ENCODE data around the gene DIP2C. TPM values are rescaled to one million over a fixed set of nuclear protein-coding genes. Genes with fewer than 3 reads are reported as not detected.

The DIP2C gene
- total RNA-seq, 1 experiment from 2014 or later, result 11.0 TPM

DNA sequence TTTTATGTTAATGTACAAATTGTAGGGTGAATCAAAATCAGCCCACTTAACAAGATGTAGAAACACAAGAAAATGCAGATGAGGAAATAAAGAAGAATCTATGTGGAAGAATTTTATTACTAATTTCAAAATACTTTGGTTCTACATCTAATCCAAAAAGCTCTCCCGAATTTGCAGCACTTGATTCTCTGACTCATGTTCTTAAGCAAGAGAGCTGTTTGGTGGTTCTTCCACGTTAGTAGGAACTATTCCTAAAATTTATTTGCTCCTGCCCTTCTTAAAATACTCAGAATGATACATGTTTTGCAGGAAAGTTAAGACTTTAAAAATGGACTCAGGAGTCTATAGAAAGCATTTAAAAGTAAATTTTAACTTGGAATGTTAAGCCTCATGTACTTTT, 462.5 kb downstream of the DIP2C start:
- DNase-seq (ENCODE audit: low spot score) (no peak), ATAC-seq (no peak)
- Mint-ChIP-seq H3K36me3 (no peaks in the 10 kb centered on the region), H3K4me1 (0 out of 2 replicates have a peak, but pooled peaks cover 2% of the 10 kb centered on the region), H3K27me3 (ENCODE audit: low read depth) (no peaks in the 10 kb centered on the region), H3K4me3 (no peak overlapping the region), H3K27ac (no peak overlapping the region), H3K9me3 (no peaks in the 10 kb centered on the region)
- POLR2A ChIA-PET, result no interaction called here
- TF ChIP-seq, protein P1, sequence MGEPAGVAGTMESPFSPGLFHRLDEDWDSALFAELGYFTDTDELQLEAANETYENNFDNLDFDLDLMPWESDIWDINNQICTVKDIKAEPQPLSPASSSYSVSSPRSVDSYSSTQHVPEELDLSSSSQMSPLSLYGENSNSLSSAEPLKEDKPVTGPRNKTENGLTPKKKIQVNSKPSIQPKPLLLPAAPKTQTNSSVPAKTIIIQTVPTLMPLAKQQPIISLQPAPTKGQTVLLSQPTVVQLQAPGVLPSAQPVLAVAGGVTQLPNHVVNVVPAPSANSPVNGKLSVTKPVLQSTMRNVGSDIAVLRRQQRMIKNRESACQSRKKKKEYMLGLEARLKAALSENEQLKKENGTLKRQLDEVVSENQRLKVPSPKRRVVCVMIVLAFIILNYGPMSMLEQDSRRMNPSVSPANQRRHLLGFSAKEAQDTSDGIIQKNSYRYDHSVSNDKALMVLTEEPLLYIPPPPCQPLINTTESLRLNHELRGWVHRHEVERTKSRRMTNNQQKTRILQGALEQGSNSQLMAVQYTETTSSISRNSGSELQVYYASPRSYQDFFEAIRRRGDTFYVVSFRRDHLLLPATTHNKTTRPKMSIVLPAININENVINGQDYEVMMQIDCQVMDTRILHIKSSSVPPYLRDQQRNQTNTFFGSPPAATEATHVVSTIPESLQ (CRISPR knock-in tag; IDR thresholded peaks at IDR 0.05), result no peak
- TF ChIP-seq, protein P2, sequence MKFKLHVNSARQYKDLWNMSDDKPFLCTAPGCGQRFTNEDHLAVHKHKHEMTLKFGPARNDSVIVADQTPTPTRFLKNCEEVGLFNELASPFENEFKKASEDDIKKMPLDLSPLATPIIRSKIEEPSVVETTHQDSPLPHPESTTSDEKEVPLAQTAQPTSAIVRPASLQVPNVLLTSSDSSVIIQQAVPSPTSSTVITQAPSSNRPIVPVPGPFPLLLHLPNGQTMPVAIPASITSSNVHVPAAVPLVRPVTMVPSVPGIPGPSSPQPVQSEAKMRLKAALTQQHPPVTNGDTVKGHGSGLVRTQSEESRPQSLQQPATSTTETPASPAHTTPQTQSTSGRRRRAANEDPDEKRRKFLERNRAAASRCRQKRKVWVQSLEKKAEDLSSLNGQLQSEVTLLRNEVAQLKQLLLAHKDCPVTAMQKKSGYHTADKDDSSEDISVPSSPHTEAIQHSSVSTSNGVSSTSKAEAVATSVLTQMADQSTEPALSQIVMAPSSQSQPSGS (CRISPR knock-in tag; IDR thresholded peaks at IDR 0.05; ENCODE audit: borderline replicate concordance, low read depth), result no peak
- TF ChIP-seq, protein P3, sequence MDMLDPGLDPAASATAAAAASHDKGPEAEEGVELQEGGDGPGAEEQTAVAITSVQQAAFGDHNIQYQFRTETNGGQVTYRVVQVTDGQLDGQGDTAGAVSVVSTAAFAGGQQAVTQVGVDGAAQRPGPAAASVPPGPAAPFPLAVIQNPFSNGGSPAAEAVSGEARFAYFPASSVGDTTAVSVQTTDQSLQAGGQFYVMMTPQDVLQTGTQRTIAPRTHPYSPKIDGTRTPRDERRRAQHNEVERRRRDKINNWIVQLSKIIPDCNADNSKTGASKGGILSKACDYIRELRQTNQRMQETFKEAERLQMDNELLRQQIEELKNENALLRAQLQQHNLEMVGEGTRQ (CRISPR knock-in tag; IDR thresholded peaks at IDR 0.05), result no peak
- TF ChIP-seq MYBL2 (CRISPR knock-in tag; IDR thresholded peaks at IDR 0.05), result no peak
- TF ChIP-seq, protein P4, sequence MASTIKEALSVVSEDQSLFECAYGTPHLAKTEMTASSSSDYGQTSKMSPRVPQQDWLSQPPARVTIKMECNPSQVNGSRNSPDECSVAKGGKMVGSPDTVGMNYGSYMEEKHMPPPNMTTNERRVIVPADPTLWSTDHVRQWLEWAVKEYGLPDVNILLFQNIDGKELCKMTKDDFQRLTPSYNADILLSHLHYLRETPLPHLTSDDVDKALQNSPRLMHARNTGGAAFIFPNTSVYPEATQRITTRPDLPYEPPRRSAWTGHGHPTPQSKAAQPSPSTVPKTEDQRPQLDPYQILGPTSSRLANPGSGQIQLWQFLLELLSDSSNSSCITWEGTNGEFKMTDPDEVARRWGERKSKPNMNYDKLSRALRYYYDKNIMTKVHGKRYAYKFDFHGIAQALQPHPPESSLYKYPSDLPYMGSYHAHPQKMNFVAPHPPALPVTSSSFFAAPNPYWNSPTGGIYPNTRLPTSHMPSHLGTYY (CRISPR knock-in tag; IDR thresholded peaks at IDR 0.05), result no peak
- TF ChIP-seq, protein P5, sequence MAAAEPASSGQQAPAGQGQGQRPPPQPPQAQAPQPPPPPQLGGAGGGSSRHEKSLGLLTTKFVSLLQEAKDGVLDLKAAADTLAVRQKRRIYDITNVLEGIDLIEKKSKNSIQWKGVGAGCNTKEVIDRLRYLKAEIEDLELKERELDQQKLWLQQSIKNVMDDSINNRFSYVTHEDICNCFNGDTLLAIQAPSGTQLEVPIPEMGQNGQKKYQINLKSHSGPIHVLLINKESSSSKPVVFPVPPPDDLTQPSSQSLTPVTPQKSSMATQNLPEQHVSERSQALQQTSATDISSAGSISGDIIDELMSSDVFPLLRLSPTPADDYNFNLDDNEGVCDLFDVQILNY (CRISPR knock-in tag; IDR thresholded peaks at IDR 0.05), result no peak
- no peak for TF ChIP-seq ZNF423 (CRISPR knock-in tag; IDR thresholded peaks at IDR 0.05)
- CTCF ChIA-PET, result no interaction called here

DNA sequence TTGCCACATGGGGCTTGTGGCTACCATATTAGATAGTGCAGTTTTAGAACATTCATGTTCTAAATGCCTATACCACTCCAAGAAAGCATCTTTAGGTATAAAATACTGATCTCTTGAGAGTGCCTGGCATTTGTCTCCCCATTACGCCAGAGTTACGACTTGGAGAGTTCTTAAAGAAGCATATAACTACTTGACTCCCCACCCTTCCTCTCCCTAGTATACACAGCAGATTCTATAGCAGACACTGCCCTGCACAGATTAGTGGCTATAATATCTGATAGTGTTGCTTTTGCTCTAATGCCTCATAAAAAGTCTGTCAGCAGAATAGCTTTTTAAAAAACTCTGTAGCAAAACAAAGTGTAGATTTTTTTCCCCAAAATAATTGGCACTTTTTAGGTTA, 463.4 kb downstream of the DIP2C start:
- Mint-ChIP-seq H3K4me3 (no peak overlapping the region), H3K4me1 (0 out of 2 replicates have a peak, but pooled peaks cover 2% of the 10 kb centered on the region), H3K36me3 (no peaks in the 10 kb centered on the region), H3K27me3 (ENCODE audit: low read depth) (no peaks in the 10 kb centered on the region), H3K9me3 (no peaks in the 10 kb centered on the region), H3K27ac (no peak overlapping the region)
- ChIA-PET POLR2A (no interaction called here), CTCF (no interaction called here)
- DNase-seq (ENCODE audit: low spot score) (no peak), ATAC-seq (no peak)
- TF ChIP-seq ESRRA (CRISPR knock-in tag; IDR thresholded peaks at IDR 0.05; ENCODE audit: borderline replicate concordance), result no peak
- TF ChIP-seq, protein P6, sequence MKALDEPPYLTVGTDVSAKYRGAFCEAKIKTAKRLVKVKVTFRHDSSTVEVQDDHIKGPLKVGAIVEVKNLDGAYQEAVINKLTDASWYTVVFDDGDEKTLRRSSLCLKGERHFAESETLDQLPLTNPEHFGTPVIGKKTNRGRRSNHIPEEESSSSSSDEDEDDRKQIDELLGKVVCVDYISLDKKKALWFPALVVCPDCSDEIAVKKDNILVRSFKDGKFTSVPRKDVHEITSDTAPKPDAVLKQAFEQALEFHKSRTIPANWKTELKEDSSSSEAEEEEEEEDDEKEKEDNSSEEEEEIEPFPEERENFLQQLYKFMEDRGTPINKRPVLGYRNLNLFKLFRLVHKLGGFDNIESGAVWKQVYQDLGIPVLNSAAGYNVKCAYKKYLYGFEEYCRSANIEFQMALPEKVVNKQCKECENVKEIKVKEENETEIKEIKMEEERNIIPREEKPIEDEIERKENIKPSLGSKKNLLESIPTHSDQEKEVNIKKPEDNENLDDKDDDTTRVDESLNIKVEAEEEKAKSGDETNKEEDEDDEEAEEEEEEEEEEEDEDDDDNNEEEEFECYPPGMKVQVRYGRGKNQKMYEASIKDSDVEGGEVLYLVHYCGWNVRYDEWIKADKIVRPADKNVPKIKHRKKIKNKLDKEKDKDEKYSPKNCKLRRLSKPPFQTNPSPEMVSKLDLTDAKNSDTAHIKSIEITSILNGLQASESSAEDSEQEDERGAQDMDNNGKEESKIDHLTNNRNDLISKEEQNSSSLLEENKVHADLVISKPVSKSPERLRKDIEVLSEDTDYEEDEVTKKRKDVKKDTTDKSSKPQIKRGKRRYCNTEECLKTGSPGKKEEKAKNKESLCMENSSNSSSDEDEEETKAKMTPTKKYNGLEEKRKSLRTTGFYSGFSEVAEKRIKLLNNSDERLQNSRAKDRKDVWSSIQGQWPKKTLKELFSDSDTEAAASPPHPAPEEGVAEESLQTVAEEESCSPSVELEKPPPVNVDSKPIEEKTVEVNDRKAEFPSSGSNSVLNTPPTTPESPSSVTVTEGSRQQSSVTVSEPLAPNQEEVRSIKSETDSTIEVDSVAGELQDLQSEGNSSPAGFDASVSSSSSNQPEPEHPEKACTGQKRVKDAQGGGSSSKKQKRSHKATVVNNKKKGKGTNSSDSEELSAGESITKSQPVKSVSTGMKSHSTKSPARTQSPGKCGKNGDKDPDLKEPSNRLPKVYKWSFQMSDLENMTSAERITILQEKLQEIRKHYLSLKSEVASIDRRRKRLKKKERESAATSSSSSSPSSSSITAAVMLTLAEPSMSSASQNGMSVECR (CRISPR knock-in tag; IDR thresholded peaks at IDR 0.05; ENCODE audit: borderline replicate concordance), result no peak
- TF ChIP-seq FOXJ3 (CRISPR knock-in tag; IDR thresholded peaks at IDR 0.05; ENCODE audit: borderline replicate concordance), result no peak
- TF ChIP-seq, protein P7, sequence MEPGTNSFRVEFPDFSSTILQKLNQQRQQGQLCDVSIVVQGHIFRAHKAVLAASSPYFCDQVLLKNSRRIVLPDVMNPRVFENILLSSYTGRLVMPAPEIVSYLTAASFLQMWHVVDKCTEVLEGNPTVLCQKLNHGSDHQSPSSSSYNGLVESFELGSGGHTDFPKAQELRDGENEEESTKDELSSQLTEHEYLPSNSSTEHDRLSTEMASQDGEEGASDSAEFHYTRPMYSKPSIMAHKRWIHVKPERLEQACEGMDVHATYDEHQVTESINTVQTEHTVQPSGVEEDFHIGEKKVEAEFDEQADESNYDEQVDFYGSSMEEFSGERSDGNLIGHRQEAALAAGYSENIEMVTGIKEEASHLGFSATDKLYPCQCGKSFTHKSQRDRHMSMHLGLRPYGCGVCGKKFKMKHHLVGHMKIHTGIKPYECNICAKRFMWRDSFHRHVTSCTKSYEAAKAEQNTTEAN (CRISPR knock-in tag; IDR thresholded peaks at IDR 0.05), result no peak
- no peak for TF ChIP-seq MXD4 (CRISPR knock-in tag; IDR thresholded peaks at IDR 0.05; ENCODE audit: borderline replicate concordance)
- no peak for TF ChIP-seq TCF7 (CRISPR knock-in tag; IDR thresholded peaks at IDR 0.05; ENCODE audit: low read depth)

Data from WTC11 (cell line).